SK-N-SH treated with all-trans-retinoic acid at 6 μM for 48 hours (cell line): ENCODE data around the gene DIP2C.

Source experiments
- ATAC-seq: fragments of 200-7000 bp; cut with Tn5 transposase; 3 replicates; pipeline ENCODE4 v1.9.1; 2020; ENCODE audit warnings: mild to moderate bottlenecking, moderate library complexity
- ARNTL ChIP-seq: fragments of 450-650 bp; formaldehyde crosslinking; IDR thresholded peaks from 2 replicates; pipeline ENCODE4 v1.5.0; 2020; ENCODE audit warnings: low read depth, mild to moderate bottlenecking, moderate library complexity, borderline replicate concordance
- BACH2 ChIP-seq: fragments of 250-450 bp; sonication (Bioruptor Pico); IDR thresholded peaks from 2 replicates; pipeline ENCODE4 v1.9.0; 2021; ENCODE audit warnings: mild to moderate bottlenecking, borderline replicate concordance
- CREB5 ChIP-seq: fragments of 250-450 bp; sonication (Bioruptor Pico); IDR thresholded peaks from 2 replicates; pipeline ENCODE4 v1.5.1; 2020; ENCODE audit warnings: low read depth, mild to moderate bottlenecking, moderate library complexity
- CSDC2 ChIP-seq: fragments of 250-450 bp; sonication (Bioruptor Pico); IDR thresholded peaks from 2 replicates; pipeline ENCODE4 v1.5.0; 2020; ENCODE audit warnings: mild to moderate bottlenecking, moderate library complexity
- ESRRG ChIP-seq: fragments of 250-450 bp; sonication (Bioruptor Pico); IDR thresholded peaks from 2 replicates; pipeline ENCODE4 v1.6.1; 2021; ENCODE audit warnings: mild to moderate bottlenecking
- GLIS3 ChIP-seq: fragments of 250-450 bp; sonication (Bioruptor Pico); IDR thresholded peaks from 2 replicates; pipeline ENCODE4 v1.5.0; 2020; ENCODE audit warnings: mild to moderate bottlenecking, moderate library complexity
- ISL1 ChIP-seq: fragments of 250-450 bp; sonication (Bioruptor Pico); IDR thresholded peaks from 2 replicates; pipeline ENCODE4 v2.1.2; 2022; ENCODE audit warnings: mild to moderate bottlenecking, moderate library complexity
- OSR1 ChIP-seq: fragments of 250-450 bp; sonication (Bioruptor Pico); IDR thresholded peaks from 2 replicates; pipeline ENCODE4 v1.8.0; 2022; ENCODE audit warnings: moderate library complexity, mild to moderate bottlenecking, inconsistent platforms
- PATZ1 ChIP-seq: fragments of 250-450 bp; sonication (Bioruptor Pico); IDR thresholded peaks from 2 replicates; pipeline ENCODE4 v1.8.0; 2020; ENCODE audit warnings: mild to moderate bottlenecking, moderate library complexity, borderline replicate concordance
- POU6F1 ChIP-seq: fragments of 250-450 bp; sonication (Bioruptor Pico); IDR thresholded peaks from 2 replicates; pipeline ENCODE4 v1.8.0; 2021; ENCODE audit warnings: low read depth, mild to moderate bottlenecking, moderate library complexity, borderline replicate concordance
- PPARA ChIP-seq: fragments of 250-450 bp; sonication (Bioruptor Pico); IDR thresholded peaks from 2 replicates; pipeline ENCODE4 v1.5.0; 2020; ENCODE audit warnings: mild to moderate bottlenecking, borderline replicate concordance
- RARB ChIP-seq: fragments of 250-450 bp; sonication (Bioruptor Pico); IDR thresholded peaks from 2 replicates; pipeline ENCODE4 v1.8.0; 2021; ENCODE audit warnings: mild to moderate bottlenecking, moderate library complexity
- TCF4 ChIP-seq: fragments of 250-450 bp; sonication (Bioruptor Pico); IDR thresholded peaks from 2 replicates; pipeline ENCODE4 v1.8.0; 2021; ENCODE audit warnings: mild to moderate bottlenecking, moderate library complexity, borderline replicate concordance
- TSHZ2 ChIP-seq: fragments of 250-450 bp; sonication (Bioruptor Pico); IDR thresholded peaks from 2 replicates; pipeline ENCODE4 v1.5.0; 2020; ENCODE audit warnings: mild to moderate bottlenecking, moderate library complexity
- ZC3H10 ChIP-seq: fragments of 250-450 bp; sonication (Bioruptor Pico); IDR thresholded peaks from 2 replicates; pipeline ENCODE4 v1.5.1; 2021; ENCODE audit warnings: mild to moderate bottlenecking, moderate library complexity
- ZFP3 ChIP-seq: fragments of 250-450 bp; sonication (Bioruptor Pico); IDR thresholded peaks from 2 replicates; pipeline ENCODE4 v1.5.0; 2020; ENCODE audit warnings: mild to moderate bottlenecking, moderate library complexity
- ZFP30 ChIP-seq: fragments of 450-650 bp; formaldehyde crosslinking; IDR thresholded peaks from 2 replicates; pipeline ENCODE4 v1.5.0; 2022; ENCODE audit warnings: mild to moderate bottlenecking, moderate library complexity
- ZNF565 ChIP-seq: fragments of 450-650 bp; formaldehyde crosslinking; conservative IDR thresholded peaks from 2 replicates; pipeline ENCODE4 v1.5.0; 2020; ENCODE audit warnings: low read depth, mild to moderate bottlenecking, moderate library complexity
- ZNF70 ChIP-seq: fragments of 450-650 bp; formaldehyde crosslinking; IDR thresholded peaks from 2 replicates; pipeline ENCODE4 v1.5.0; 2020; ENCODE audit warnings: mild to moderate bottlenecking, moderate library complexity
- ZNF8 ChIP-seq: fragments of 450-650 bp; formaldehyde crosslinking; IDR thresholded peaks from 2 replicates; pipeline ENCODE4 v1.5.0; 2020; ENCODE audit warnings: mild to moderate bottlenecking, moderate library complexity

Gene DIP2C

GRCh38 chr10:344582-345200 lies 344.8 kb downstream of the DIP2C start (continued):
- TF ChIP-seq TSHZ2 (CRISPR knock-in tag) (no peak), TCF4 (CRISPR knock-in tag) (no peak), RARB (no peak)

- no peak for ATAC-seq
- no peak for TF ChIP-seq GLIS3 (CRISPR knock-in tag)
- no peak for TF ChIP-seq TSHZ2 (CRISPR knock-in tag)
- no peak for TF ChIP-seq CSDC2
- TF ChIP-seq ESRRG = no peak
- no peak for TF ChIP-seq ISL1
- TF ChIP-seq ZFP3 (CRISPR knock-in tag) = no peak
- no peak for TF ChIP-seq ZNF565 (CRISPR knock-in tag)
- no peak for TF ChIP-seq ARNTL
- TF ChIP-seq ZC3H10 = no peak
- no peak for TF ChIP-seq POU6F1
- no peak for TF ChIP-seq ZNF8
- TF ChIP-seq BACH2 (CRISPR knock-in tag) = no peak
- no peak for TF ChIP-seq RARB
- TF ChIP-seq OSR1 (CRISPR knock-in tag) = no peak
- TF ChIP-seq PPARA (CRISPR knock-in tag) = no peak
- TF ChIP-seq ZNF70 = no peak
- TF ChIP-seq PATZ1 = no peak
- TF ChIP-seq ZFP30 = no peak
Measured at GRCh38 chr10:343231-344220, 345.9 kb downstream of the DIP2C start.

- no peak for ATAC-seq
Measured at GRCh38 chr10:341081-341740, 348.3 kb downstream of the DIP2C start.

More at GRCh38 chr10:341081-341740, 348.3 kb downstream of the DIP2C start:
- no peak for TF ChIP-seq OSR1 (CRISPR knock-in tag)
- no peak for TF ChIP-seq CREB5
- no peak for TF ChIP-seq ZFP30
